GM12873 (cell line): ENCODE results near the gene RYR3.

Source experiments
- TF ChIP-seq, protein P1 (sequence below): IDR thresholded peaks from 2 replicates; pipeline ENCODE4 v1.5.1; 2012; ENCODE audit warnings: low read depth, mild to moderate bottlenecking, moderate library complexity, low read length, control low read depth; ENCODE audit not compliant: insufficient read depth; ENCODE audit errors: missing control alignments

RYR3 gene

GRCh38 chr15:33565094-33565493 is 254.3 kb downstream of the RYR3 start:
- TF ChIP-seq, protein P1, sequence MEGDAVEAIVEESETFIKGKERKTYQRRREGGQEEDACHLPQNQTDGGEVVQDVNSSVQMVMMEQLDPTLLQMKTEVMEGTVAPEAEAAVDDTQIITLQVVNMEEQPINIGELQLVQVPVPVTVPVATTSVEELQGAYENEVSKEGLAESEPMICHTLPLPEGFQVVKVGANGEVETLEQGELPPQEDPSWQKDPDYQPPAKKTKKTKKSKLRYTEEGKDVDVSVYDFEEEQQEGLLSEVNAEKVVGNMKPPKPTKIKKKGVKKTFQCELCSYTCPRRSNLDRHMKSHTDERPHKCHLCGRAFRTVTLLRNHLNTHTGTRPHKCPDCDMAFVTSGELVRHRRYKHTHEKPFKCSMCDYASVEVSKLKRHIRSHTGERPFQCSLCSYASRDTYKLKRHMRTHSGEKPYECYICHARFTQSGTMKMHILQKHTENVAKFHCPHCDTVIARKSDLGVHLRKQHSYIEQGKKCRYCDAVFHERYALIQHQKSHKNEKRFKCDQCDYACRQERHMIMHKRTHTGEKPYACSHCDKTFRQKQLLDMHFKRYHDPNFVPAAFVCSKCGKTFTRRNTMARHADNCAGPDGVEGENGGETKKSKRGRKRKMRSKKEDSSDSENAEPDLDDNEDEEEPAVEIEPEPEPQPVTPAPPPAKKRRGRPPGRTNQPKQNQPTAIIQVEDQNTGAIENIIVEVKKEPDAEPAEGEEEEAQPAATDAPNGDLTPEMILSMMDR, result no peak

- TF ChIP-seq, protein P1, result no peak
Observed at GRCh38 chr15:33567652-33568051, 256.9 kb downstream of the RYR3 start.

GRCh38 chr15:33569036-33569435 is 258.3 kb downstream of the RYR3 start:
- TF ChIP-seq, protein P1, result no peak

DNA sequence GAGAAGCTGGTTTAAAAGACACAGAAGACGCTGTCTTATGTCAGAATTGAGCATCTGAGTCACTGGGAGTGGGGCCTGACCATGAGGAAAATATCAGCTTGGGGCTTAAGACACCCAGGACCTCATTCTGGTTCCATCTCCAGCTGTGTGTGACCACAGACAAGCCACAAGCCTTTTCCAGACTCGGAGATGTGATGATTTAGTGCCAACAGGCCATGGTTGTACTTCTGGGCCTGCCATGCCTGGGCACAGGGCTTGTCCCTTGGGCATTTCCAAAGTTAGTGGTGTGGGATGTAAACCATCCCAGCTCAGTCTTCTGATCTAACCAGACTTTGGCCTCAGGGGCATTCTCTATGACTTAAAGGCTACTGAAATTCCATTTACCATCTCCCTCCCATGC is 269.8 kb downstream of the RYR3 start:
- TF ChIP-seq, protein P1, result no peak

DNA sequence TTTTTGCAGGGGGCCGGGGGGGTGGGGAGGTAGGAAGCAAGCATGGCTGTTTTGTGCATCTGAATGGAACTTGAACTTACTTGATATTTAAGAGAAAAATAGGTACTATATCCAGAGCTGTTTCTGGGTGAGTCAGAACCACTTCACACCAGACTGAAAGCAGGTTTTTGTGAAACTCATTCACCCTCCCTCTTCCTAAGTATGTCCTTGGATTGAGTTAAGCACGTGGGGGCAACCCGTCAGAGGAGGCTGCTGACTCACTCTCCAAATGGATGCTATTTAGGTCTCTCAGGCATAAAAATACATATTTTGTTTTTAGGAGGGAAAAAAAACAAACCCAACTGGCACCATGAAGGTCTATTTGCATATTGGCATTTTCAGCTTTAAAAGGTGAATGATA is 270.3 kb downstream of the RYR3 start:
- TF ChIP-seq, protein P1, result no peak

DNA sequence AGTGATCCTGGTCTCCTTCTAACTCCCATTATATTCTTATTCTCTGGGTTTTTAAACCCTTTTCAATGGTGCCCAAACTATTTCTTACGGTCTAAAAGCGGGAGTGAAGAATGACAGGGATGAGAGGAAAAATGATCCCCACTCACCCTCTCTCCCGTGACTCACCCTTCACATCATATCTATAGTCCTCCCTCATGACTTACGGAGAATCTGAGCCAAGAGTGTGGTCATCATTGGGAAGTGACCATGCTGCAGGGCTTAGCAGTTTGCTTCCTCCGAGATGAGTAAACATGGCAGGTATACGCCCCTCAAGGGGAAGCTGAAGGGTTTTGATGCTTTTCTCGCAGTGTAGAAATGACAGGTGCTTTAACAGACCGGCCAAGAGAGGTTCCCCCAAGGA is 274.0 kb downstream of the RYR3 start:
- TF ChIP-seq, protein P1, result no peak

DNA sequence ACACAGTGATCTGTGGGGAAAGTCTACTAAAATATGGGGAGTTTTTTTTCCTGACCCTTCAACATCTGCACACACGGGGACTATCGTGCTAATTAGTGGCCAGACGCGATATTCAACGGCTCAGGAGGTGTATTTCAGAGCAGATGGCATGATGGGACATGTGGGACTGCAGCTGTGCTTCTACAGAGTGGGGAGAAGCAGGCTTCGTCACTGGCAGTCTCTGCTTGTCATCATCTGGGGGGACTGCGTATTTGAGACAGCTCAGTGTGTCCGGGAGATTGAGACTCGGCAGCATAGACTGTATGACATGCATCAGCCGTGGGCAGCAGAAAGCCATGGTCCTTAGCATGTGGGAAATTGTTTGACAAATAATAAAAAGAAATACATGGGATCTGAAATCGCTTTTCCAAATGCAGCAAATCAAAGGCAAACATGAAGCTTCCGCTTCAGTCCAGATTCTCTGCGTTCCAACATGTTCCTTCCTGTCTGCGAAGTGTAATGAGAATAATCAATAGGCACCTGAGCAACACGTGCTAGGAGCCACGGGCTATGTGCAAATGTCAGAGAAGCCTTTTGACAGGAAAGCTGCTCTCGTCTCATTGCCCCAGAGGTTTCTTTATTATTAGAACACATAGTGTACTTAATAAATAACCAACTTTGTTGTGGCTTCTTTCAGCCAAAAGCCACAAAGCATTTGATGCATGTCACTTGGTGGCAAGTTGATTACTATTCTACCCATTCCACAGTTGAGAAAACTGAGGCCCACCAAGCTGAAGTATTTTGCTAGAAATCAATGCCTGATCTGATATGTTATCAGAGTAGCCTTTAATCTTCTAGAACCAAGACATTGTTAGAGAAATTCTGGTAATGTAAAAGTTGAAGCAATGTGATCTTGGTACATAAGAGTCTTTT is 276.3 kb downstream of the RYR3 start:
- TF ChIP-seq, protein P1, result no peak
